Measurements from ENCODE around the gene STKLD1.

The STKLD1 gene

DNA sequence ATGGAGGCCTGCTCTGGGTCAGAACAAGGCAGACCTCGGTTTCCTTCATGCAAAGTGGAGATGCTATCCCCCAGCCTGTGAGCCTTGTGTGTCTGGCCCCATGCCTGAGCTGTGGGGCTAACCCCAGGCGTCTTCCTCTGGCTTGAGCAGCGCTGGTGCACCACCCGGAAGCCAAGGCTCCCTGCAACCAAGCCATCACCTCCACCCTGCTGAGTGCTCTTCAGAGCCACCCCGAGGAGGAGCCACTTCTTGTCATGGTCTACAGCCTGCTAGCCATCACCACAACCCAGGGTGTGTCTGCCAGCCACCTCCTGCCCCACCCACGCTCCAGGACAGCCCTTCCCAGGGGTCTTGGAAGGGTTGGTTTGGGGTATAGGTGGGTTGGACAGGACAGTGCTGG lies 25.4 kb downstream of the STKLD1 start:
- H3K27me3 ChIP-seq (ENCODE audit: control insufficient read depth, insufficient read depth, low read length) = peaks cover 5% of the 10 kb centered on the region; the same call in 1 of the 2 replicates
- H3K4me1 ChIP-seq (ENCODE audit: control insufficient read depth, insufficient read depth, low read length) = no peaks in the 10 kb centered on the region
- H3K36me3 ChIP-seq (ENCODE audit: control insufficient read depth, insufficient read depth, low read length) = peaks cover 27% of the 10 kb centered on the region
- no peak overlapping the region for H3K27ac ChIP-seq (ENCODE audit: low read depth, low read length)
- H3K4me3 ChIP-seq (ENCODE audit: low read depth, low read length) = no peak overlapping the region
- H3K9ac ChIP-seq (ENCODE audit: low read depth, low read length) = no peak overlapping the region
- no peaks in the 10 kb centered on the region for H3K9me3 ChIP-seq (ENCODE audit: control insufficient read depth, insufficient read depth, low read length)

DNA sequence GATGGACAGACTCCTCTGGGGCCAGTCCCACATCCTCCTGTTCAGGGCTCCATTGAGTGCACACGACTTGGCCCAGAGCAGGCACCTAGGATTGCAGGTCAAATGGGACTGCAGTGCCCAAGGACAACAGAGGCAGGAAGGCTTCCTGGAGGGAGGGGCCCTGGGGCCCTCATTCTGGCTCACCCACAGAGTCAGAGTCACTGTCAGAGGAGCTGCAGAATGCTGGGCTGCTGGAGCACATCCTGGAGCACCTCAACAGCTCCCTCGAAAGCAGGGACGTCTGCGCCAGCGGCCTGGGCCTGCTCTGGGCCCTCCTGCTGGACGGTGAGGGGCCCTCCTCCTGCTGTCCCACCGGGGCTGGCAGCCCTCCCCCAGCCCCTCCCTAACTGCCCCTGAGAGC lies 26.5 kb downstream of the STKLD1 start:
- H3K4me1 ChIP-seq (ENCODE audit: control insufficient read depth, insufficient read depth, low read length) = no peaks in the 10 kb centered on the region
- H3K36me3 ChIP-seq (ENCODE audit: control insufficient read depth, insufficient read depth, low read length) = peaks cover 31% of the 10 kb centered on the region
- H3K27me3 ChIP-seq (ENCODE audit: control insufficient read depth, insufficient read depth, low read length) = peaks cover 2% of the 10 kb centered on the region; the same call in 1 of the 2 replicates
- H3K27ac ChIP-seq (ENCODE audit: low read depth, low read length) = no peak overlapping the region
- no peaks in the 10 kb centered on the region for H3K9me3 ChIP-seq (ENCODE audit: control insufficient read depth, insufficient read depth, low read length)
- H3K4me3 ChIP-seq (ENCODE audit: low read depth, low read length) = no peak overlapping the region
- H3K9ac ChIP-seq (ENCODE audit: low read depth, low read length) = no peak overlapping the region

DNA sequence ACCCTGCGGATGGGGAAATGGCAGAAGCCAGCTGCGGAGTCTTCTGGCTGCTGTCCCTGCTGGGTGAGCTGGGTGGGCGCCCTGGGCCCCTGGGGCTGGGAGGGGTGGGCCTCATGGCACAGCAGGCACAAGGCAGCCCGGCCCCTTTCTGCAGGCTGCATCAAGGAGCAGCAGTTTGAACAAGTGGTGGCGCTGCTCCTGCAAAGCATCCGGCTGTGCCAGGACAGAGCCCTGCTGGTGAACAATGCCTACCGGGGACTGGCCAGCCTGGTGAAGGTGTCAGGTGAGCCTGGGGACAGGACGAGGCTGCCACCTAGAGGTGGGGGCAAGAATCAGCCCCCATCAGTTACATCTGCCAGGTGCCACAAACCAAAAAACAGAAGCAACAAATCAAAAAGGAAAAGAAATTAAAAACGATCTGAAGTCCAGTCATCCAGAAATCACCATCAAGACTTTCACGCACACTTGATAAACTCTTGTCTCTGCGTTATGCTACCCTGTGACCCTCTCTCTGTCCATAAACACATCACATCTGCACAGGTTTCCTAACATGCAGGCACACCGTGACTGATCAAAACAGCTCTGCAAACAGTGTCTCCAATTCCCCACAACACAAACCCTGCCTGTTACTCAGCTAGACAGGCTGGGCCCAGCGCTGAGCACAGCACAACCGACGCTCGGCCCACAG lies 27.7 kb downstream of the STKLD1 start:
- Histone ChIP-seq H3K27me3 (ENCODE audit: control insufficient read depth, insufficient read depth, low read length) (no peaks in the 10 kb centered on the region), H3K27ac (ENCODE audit: low read depth, low read length) (no peak overlapping the region), H3K36me3 (ENCODE audit: control insufficient read depth, insufficient read depth, low read length) (peaks cover 43% of the 10 kb centered on the region)

DNA sequence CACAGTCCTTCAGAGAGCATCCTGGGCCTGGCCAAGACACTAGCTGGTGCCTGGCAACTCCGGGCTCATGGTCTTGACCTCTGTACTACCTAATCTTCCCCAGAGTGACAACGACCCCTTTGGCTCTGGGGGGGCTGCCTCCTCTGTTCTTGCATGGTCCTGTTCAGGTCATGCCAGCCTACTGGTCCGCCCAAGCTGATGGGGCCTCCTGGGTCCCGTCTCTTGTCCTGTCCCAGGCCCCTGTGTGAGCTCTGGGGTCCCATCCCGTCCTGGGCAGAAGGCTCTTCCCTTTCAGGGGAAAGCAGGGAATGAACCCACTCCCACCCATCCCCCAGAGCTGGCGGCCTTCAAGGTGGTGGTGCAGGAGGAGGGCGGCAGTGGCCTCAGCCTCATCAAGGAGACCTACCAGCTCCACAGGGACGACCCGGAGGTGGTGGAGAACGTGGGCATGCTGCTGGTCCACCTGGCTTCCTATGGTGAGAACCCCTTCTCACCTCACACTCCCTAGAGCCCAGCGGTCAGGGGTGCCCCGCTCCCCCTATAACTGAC lies 28.4 kb downstream of the STKLD1 start:
- peaks cover 48% of the 10 kb centered on the region for H3K36me3 ChIP-seq (ENCODE audit: control insufficient read depth, insufficient read depth, low read length)
- no peak overlapping the region for H3K9ac ChIP-seq (ENCODE audit: low read depth, low read length)
- no peak overlapping the region for H3K27ac ChIP-seq (ENCODE audit: low read depth, low read length)
- H3K9me3 ChIP-seq (ENCODE audit: control insufficient read depth, insufficient read depth, low read length) = no peaks in the 10 kb centered on the region
- H3K4me3 ChIP-seq (ENCODE audit: low read depth, low read length) = no peak overlapping the region
- H3K27me3 ChIP-seq (ENCODE audit: control insufficient read depth, insufficient read depth, low read length) = no peaks in the 10 kb centered on the region
- no peaks in the 10 kb centered on the region for H3K4me1 ChIP-seq (ENCODE audit: control insufficient read depth, insufficient read depth, low read length)

More for the DNA sequence above, 27.7 kb downstream of the STKLD1 start:
- Histone ChIP-seq H3K9ac (ENCODE audit: low read depth, low read length) (no peak overlapping the region), H3K4me1 (ENCODE audit: control insufficient read depth, insufficient read depth, low read length) (no peaks in the 10 kb centered on the region), H3K9me3 (ENCODE audit: control insufficient read depth, insufficient read depth, low read length) (no peaks in the 10 kb centered on the region), H3K4me3 (ENCODE audit: low read depth, low read length) (no peak overlapping the region)

GRCh38 chr9:133405508-133406438 lies 29.6 kb downstream of the STKLD1 start:
- Histone ChIP-seq H3K4me3 (ENCODE audit: low read depth, low read length) (no peak overlapping the region), H3K36me3 (ENCODE audit: control insufficient read depth, insufficient read depth, low read length) (peaks cover 61% of the 10 kb centered on the region), H3K27me3 (ENCODE audit: control insufficient read depth, insufficient read depth, low read length) (no peaks in the 10 kb centered on the region)

DNA sequence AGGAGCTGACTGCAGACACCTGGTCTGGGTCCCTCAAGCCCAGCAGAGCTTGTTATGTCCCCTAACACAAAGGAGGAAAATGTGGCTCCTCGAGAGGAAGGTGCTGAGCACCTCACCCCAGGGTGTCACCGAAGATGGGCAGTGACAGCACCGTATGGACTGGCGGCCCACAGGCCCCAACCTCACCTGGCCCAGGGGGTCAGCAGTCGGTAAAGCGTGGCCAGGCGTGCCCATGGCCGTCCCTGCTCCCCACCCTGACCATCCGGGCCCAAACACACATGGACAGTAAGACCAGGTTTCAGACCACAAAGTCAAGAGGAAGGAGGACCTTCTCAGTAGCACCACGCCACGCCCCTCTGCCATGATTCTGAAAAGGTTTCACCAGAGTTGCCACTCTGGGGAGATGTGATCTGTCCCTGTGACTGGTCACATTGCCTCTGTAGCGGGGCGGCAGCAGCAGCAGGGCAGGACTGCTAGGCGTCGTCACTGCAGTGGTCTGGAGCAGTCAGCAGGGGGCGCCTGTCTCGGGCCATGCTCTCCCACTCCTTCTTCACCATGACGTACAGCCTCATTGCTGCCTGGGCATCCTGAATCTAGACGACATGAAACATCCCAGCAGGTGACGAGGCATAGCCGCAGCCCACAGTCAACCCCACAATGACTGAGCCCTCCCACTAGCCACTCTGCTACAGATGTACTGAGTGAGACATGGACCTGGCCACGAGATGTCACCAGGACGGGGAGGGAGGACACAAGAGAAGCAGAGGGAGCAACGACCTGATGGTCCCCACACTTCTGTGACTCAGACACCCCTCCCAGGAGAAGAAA lies 30.5 kb downstream of the STKLD1 start:
- no peaks in the 10 kb centered on the region for H3K4me1 ChIP-seq (ENCODE audit: control insufficient read depth, insufficient read depth, low read length)
- no peak overlapping the region for H3K9ac ChIP-seq (ENCODE audit: low read depth, low read length)
- H3K27me3 ChIP-seq (ENCODE audit: control insufficient read depth, insufficient read depth, low read length) = no peaks in the 10 kb centered on the region
- H3K36me3 ChIP-seq (ENCODE audit: control insufficient read depth, insufficient read depth, low read length) = peaks cover 70% of the 10 kb centered on the region
- no peaks in the 10 kb centered on the region for H3K9me3 ChIP-seq (ENCODE audit: control insufficient read depth, insufficient read depth, low read length)
- H3K4me3 ChIP-seq (ENCODE audit: low read depth, low read length) = no peak overlapping the region
- H3K27ac ChIP-seq (ENCODE audit: low read depth, low read length) = peak overlapping the region; percentile 8

More at GRCh38 chr9:133405508-133406438, 29.6 kb downstream of the STKLD1 start:
- Histone ChIP-seq H3K27ac (ENCODE audit: low read depth, low read length) (no peak overlapping the region), H3K9ac (ENCODE audit: low read depth, low read length) (no peak overlapping the region), H3K9me3 (ENCODE audit: control insufficient read depth, insufficient read depth, low read length) (no peaks in the 10 kb centered on the region), H3K4me1 (ENCODE audit: control insufficient read depth, insufficient read depth, low read length) (no peaks in the 10 kb centered on the region)

DNA sequence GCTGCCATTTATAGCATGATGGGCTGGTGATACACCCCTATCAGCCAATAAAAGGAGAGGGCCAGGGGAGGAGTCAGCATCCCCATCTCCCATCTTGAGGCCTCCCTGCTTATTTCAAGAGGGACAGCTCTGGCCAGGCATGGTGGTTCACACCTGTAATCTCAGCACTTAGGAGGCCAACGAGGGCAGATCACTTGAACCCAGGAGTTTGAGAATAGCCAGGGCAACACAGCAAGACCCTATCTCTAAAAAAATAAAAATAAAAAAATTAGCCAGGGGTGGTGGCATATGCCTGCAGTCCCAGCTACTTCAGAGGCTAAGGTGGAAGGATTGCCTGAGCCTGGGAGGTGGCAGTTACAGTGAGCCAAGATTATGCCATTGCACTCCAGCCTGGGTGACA lies 31.9 kb downstream of the STKLD1 start:
- Histone ChIP-seq H3K27ac (ENCODE audit: low read depth, low read length) (no peak overlapping the region), H3K9me3 (ENCODE audit: control insufficient read depth, insufficient read depth, low read length) (no peaks in the 10 kb centered on the region), H3K4me1 (ENCODE audit: control insufficient read depth, insufficient read depth, low read length) (no peaks in the 10 kb centered on the region), H3K36me3 (ENCODE audit: control insufficient read depth, insufficient read depth, low read length) (peaks cover 78% of the 10 kb centered on the region), H3K27me3 (ENCODE audit: control insufficient read depth, insufficient read depth, low read length) (no peaks in the 10 kb centered on the region), H3K4me3 (ENCODE audit: low read depth, low read length) (no peak overlapping the region), H3K9ac (ENCODE audit: low read depth, low read length) (no peak overlapping the region)

DNA sequence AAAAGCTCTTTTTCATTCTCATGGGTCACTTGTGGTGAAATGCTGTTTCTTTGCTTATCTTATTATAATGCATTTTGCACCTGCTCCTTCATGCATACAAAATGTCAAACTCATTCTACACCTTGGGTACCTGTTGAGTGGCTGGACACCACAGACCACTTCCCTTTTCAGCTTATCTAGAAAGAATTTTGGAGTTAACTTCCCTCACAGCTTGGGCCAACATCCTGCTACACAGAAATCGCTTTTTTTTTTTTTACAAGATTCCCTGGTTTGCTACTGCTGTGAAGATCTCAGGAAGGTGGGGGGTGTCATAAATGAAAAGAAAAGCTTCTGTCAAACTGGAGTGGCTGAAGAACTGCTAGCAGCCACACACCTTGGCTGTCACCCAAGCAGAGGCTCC lies 39.0 kb downstream of the STKLD1 start:
- Histone ChIP-seq H3K36me3 (ENCODE audit: control insufficient read depth, insufficient read depth, low read length) (peaks cover 59% of the 10 kb centered on the region), H3K27ac (ENCODE audit: low read depth, low read length) (no peak overlapping the region)

DNA sequence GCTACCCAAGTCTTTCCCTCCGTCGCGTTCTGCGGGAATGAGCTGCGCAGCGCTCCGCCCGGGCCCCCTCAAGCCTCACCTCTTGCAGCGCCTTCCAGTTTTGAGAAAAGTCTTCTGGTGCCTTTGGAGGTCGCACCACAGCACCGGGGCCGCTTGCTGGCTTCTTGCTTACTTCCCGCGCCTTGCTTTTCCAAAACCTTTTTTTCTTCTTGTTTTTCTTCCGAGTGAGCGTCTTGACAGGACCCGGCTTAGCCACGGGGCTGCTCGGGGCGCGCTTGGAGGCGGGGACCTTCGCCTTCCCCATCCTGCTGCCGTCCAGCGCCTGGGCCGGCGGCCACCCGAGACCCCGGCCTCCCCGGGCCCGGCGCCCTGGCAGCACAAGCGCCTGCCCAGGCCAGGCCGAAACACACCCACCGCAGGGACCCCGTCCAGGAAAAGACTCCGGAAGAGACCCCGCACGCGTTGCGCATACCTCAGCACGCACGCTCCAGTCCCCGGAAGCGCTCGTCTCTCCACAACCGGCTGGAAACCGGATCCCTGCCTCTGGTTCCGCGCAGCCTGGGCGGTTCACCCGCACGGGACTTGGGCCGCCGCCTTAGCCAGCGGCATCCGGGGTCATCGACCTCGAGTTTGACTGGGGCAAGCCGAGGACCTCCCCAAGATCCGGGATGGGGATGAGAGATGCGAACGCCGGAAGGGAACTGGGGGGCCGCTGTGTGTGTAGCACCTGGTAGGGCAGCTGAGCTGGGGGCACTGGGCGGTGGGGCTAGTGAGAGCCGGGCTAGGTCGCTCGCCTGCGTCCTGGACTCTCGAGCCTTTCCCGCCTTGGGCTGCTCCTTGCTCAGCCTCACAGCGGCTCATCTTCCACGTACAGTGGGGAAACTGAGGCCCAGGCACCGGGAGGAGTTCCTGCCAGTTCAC lies 41.6 kb downstream of the STKLD1 start, which contains the start of gene REXO4:
Gene REXO4, minus strand, starts transcription at position 470 of the 921 bp plus-strand sequence. Its CDS starts 166 bp downstream, at position 304.
- Histone ChIP-seq H3K27ac (ENCODE audit: low read depth, low read length) (peak within 1 kb of the TSS; percentile 98), H3K9ac (ENCODE audit: low read depth, low read length) (peak within 1 kb of the TSS; percentile 71), H3K36me3 (ENCODE audit: control insufficient read depth, insufficient read depth, low read length) (peaks cover 33% of the 10 kb centered on the region), H3K4me3 (ENCODE audit: low read depth, low read length) (peak within 1 kb of the TSS; percentile 75), H3K27me3 (ENCODE audit: control insufficient read depth, insufficient read depth, low read length) (no peaks in the 10 kb centered on the region), H3K4me1 (ENCODE audit: control insufficient read depth, insufficient read depth, low read length) (peaks cover 12% of the 10 kb centered on the region), H3K9me3 (ENCODE audit: control insufficient read depth, insufficient read depth, low read length) (no peaks in the 10 kb centered on the region)

More for the DNA sequence above, 39.0 kb downstream of the STKLD1 start:
- no peaks in the 10 kb centered on the region for H3K9me3 ChIP-seq (ENCODE audit: control insufficient read depth, insufficient read depth, low read length)
- no peak overlapping the region for H3K9ac ChIP-seq (ENCODE audit: low read depth, low read length)
- no peak overlapping the region for H3K4me3 ChIP-seq (ENCODE audit: low read depth, low read length)
- H3K4me1 ChIP-seq (ENCODE audit: control insufficient read depth, insufficient read depth, low read length) = peaks cover 12% of the 10 kb centered on the region; the same call in 1 of the 2 replicates
- no peaks in the 10 kb centered on the region for H3K27me3 ChIP-seq (ENCODE audit: control insufficient read depth, insufficient read depth, low read length)

All from HUES48 (cell line).